Cerebellar nuclear complex (tissue), 1 donor: ENCODE results near the gene OGFOD2.

Experiments used
- DNase-seq, 2 experiments: peaks; one replicate each; lab custom pipeline; 2025; lab: John Stamatoyannopoulos, UW

The OGFOD2 gene

GRCh38 chr12:122977655-122978392 is 2.8 kb downstream of the OGFOD2 start:
- no peak for DNase-seq

GRCh38 chr12:122978507-122978955 is 3.5 kb downstream of the OGFOD2 start:
- no peak for DNase-seq

- DNase-seq = no peak
Measured at GRCh38 chr12:122979001-122979907, 4.2 kb downstream of the OGFOD2 start.

- DNase-seq = no peak
Measured at GRCh38 chr12:122979908-122980182, 4.8 kb downstream of the OGFOD2 start.

GRCh38 chr12:122980183-122981035 is 5.4 kb downstream of the OGFOD2 start, which contains the start of gene ARL6IP4:
TSS of gene ARL6IP4 (plus strand) at chr12:122980681. CDS start at chr12:122981140, 459 bp downstream.
- DNase-seq = no peak

- no peak for DNase-seq
Measured at GRCh38 chr12:122981036-122981471, 6.0 kb downstream of the OGFOD2 start.

- DNase-seq = no peak
Measured at GRCh38 chr12:122981587-122982476, 6.8 kb downstream of the OGFOD2 start.

GRCh38 chr12:122982477-122982815 is 7.4 kb downstream of the OGFOD2 start:
- no peak for DNase-seq

- no peak for DNase-seq
Measured at GRCh38 chr12:122982963-122983788, 8.1 kb downstream of the OGFOD2 start.

GRCh38 chr12:122983789-122984515 is 8.9 kb downstream of the OGFOD2 start:
- DNase-seq = no peak

GRCh38 chr12:122984612-122985337 is 9.7 kb downstream of the OGFOD2 start:
- no peak for DNase-seq

GRCh38 chr12:122985338-122986257 is 10.6 kb downstream of the OGFOD2 start:
- no peak for DNase-seq

- DNase-seq = no peak
Measured at GRCh38 chr12:122986258-122986871, 11.3 kb downstream of the OGFOD2 start.

- no peak for DNase-seq
Measured at GRCh38 chr12:122987086-122987951, 12.3 kb downstream of the OGFOD2 start.

- no peak for DNase-seq
Measured at GRCh38 chr12:122988036-122988435, 13.0 kb downstream of the OGFOD2 start.

GRCh38 chr12:122988612-122989212 is 13.7 kb downstream of the OGFOD2 start:
- no peak for DNase-seq
